ENCODE results near the gene ARID4A.
A peak's percentile ranks its signal among the peaks of the same experiment; 100 is the strongest.
"Not testable (repeated sequence)": the region's sequence is repeated elsewhere in the genome, so short reads cannot be mapped to it uniquely, and the experiment has no call there.

The ARID4A gene, protein sequence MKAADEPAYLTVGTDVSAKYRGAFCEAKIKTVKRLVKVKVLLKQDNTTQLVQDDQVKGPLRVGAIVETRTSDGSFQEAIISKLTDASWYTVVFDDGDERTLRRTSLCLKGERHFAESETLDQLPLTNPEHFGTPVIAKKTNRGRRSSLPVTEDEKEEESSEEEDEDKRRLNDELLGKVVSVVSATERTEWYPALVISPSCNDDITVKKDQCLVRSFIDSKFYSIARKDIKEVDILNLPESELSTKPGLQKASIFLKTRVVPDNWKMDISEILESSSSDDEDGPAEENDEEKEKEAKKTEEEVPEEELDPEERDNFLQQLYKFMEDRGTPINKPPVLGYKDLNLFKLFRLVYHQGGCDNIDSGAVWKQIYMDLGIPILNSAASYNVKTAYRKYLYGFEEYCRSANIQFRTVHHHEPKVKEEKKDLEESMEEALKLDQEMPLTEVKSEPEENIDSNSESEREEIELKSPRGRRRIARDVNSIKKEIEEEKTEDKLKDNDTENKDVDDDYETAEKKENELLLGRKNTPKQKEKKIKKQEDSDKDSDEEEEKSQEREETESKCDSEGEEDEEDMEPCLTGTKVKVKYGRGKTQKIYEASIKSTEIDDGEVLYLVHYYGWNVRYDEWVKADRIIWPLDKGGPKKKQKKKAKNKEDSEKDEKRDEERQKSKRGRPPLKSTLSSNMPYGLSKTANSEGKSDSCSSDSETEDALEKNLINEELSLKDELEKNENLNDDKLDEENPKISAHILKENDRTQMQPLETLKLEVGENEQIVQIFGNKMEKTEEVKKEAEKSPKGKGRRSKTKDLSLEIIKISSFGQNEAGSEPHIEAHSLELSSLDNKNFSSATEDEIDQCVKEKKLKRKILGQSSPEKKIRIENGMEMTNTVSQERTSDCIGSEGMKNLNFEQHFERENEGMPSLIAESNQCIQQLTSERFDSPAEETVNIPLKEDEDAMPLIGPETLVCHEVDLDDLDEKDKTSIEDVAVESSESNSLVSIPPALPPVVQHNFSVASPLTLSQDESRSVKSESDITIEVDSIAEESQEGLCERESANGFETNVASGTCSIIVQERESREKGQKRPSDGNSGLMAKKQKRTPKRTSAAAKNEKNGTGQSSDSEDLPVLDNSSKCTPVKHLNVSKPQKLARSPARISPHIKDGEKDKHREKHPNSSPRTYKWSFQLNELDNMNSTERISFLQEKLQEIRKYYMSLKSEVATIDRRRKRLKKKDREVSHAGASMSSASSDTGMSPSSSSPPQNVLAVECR

DNA sequence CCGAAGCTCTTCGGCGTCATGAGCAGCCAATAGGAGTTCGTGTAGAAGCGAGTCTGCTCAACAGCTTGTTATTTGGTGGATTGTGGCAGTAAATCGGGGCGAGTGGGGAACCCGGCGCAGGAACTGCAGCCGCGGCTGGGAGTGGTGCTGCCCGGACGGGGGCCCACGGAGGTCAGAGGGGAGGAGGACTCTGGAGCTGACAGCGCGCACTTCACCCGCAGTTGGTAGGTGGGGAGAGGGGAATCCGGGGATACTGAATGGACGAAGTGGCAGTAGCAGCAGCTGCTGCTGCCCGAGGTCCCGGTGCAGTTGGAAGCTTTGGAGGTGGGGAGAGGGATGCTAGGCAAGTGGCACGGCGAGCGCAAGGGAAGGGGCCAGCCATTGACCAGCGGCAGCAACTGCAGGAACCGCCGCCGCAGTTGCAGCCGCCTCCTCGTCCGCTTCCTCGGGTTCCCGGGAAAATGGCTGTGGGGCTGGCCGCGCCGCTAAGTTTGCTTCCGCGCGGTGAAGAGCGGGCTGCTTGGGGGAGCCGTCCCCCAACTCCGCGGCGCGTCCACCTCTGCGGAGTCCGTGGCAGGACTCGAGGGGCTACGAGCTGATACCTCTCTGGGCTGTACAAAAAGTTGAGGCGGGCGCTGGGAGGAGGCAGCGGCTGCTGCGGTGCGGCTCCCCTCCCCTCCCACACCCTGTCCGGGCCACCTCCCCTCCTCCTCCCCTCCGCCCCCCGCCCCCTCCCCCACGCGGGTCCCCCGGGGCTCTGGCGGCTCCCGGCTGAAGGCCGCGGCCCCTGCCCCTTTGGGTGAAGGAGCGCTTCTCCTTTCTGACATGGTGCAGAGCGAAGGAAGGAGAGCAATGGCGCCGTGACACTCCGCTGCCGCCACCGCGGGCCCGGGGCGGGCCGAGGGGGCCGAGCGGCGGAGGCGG is at the start of gene ARID4A:
Gene ARID4A (plus strand): TSS at position 79 of the 924 bp plus-strand sequence. CDS start 1,300 bp downstream, outside the sequence.
- peak; percentile 20 for DNase-seq (ENCODE audit: low spot score)

DNA sequence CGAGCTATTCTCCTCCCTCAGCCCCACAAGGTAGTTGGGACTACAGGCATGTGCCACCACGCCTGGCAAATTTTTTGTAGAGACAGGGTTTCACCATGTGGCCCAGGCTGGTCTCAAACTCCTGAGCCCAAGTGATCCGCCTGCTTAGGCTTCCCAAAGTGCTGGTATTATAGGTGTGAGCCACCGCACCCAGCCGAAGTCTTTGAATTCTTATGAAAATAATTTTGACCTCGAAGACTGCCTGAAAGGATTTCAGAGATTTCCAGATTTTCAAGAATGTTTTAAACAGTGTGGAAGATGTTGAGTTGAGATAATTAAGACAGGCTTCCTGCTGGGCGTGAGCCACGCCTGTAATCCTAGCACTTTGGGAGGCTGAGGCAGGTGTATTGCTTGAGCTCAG is 48.7 kb upstream of the ARID4A start:
- no peak for DNase-seq (ENCODE audit: low spot score)

DNA sequence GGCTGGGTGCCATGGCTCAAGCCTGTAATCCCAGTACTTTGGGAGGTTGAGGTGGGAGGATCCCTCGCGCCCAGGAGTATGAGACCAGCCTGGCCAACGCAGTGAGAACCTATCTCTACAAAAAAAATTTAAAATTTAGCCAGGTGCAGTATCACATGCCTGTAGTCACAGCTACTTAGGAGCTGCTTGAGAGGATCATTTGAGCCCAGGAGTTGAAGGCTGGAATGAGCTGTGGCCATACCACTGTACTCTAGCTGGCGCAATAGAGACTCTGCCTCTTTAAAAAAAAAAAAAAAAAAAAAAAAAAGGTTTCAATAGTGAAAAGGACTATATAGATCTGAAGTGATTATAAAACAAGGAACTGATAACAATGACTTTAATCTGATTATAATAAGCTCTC is 40.2 kb upstream of the ARID4A start:
- no peak for DNase-seq (ENCODE audit: low spot score)

DNA sequence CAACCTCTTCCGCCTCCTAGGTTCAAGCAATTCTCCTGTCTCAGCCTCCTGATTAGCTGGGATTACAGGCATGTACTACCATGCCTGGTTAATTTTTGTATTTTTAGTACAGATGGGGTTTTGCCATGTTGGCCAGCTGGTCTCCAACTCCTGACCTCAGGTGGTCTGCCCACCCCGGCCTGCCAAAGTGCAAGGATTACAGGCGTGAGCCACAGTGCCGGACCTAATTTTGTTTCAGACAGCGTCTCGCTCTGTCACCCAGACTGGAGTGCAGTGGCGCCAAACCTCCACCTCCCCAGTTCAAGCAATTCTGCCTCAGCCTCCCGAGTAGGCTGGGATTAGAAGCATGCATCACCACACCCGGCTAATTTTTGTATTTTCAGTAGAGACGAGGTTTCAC is 36.4 kb upstream of the ARID4A start:
- not testable (repeated sequence) for DNase-seq (ENCODE audit: low spot score)

DNA sequence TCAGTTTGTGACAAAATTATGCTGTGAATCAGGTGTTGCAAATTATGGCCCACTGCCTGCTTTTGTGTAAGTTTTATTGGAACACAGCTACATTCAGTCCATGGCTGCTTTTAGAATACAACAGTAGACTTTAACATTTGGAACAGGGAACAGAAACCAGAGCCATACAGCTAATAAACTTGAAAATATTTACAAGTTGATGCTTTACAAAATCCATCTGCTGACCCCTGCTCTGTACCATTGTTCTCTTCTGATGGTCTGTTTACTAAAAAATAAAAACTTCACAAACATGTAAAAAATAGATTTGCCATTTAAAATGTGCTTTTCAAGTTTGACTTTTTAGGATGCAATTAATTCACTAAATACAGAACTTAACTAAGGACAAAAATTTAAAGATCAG is 33.0 kb upstream of the ARID4A start:
- DNase-seq (ENCODE audit: low spot score), result no peak

DNA sequence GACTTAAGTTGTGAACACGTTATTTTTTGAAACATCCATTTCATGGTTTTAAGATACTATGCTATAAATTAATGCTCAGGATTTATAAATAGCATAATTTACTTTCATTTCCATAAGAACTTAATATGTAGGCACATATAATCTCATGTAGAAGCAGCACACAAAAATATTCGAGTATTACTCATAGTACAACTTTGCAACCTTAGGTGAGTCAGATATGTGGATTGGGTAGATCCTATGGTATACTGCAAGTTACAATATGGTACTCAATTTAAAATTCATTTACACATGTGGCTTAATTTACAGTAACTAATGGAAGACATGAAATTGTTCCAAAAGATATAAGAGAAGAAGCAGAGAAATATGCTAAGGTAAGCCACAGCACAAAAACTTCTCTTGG is 27.7 kb upstream of the ARID4A start:
- no peak for DNase-seq (ENCODE audit: low spot score)

DNA sequence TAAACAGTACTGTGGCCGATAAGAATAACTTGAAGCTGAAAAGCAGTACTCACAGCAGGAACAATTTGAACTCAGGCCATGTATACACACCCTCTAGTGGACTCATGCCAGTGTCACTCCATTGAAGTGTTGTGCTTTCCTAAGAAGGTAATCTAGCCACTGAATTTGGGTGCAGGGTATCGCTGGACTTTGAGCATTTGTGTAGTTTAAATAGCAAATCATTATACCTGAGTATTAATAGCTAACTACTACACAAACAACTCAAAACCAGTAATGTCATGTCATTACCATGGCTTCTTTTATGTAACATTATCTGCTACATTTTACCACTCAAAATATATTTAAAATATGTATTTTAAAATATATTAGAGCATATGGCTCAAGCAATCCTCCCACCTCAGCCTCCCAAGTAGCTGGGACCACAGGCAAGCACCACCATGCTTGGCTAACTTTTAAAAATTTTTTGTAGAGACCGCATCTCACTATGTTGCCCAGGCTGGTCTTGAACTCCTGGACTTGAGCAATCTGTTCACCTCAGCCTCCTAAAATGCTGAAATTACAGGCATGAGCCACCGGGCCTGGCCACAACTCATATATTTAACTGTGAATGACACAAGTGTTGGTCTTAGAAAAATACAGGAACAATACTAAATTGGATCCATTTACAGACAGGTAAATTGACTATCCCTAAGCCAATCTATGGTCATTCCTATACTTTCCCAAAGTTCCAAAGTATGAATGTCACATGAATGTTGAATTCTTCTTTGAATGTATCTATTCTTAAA is 25.6 kb upstream of the ARID4A start:
- no peak for DNase-seq (ENCODE audit: low spot score)

DNA sequence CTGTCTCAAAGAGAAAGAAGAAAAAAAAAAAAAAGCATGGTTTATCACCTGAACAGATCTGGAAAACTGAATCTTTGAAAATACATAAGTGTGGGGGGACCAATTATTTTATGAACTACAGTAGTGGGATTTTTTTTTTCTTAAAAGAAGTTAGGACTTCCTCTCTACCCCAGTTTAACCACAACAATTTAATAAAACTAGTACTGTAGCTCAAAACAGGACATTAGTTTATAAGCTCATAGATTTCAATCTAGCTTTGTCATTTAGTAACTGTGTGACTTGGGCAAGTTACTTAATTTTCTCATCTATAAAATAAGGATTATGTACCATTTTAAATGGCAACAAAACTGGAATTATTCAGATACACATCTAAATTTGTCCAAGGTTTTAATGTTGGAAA is 23.5 kb upstream of the ARID4A start:
- DNase-seq (ENCODE audit: low spot score), result no peak

DNA sequence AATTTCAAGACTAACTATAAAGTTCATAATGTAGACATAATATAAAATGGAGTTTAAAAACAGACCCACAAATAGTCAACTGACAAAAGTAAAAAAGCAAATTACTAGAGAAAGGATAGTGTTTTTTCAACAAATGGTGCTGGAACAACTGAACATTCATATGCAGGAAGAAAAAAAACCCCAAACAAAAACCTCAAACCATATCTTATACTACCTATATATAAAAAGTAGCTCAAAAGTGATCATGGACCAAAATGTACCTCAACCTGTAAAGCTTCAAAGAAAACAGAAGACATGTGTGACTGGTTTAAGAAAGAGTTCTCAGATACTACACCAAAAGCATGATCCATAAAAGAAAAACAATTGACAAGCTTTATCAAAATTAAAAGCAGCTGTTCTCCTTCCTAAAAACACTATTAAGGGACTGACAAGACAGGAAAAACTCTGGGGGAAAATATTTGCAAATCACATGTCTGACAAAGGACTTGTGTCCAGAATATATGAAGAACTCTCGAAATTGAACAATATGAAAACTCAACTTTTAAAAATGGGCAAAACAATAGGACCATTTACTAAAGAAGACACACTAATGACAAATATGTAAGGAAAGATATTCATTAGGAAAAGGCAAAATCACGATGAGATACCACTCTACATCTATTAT is 22.7 kb upstream of the ARID4A start:
- DNase-seq (ENCODE audit: low spot score), result no peak

DNA sequence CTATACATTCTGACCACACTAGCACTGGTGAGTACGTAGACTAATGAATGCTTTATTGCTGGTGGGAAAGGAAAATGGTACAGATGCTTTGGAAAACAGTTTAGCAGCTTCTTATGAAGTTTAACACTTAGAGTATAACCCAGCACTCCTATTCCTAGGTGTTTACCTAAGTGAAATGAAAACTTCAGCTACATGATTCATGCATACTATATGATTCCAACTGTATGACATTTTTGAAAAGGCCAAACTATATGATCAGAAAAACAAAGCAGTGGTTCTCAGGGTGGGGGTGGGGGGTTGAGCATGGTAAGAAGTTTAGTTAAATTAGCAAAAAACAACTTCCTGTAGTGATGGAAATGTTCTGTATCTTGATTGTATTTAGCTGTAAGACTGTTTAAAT is 22.1 kb upstream of the ARID4A start:
- DNase-seq (ENCODE audit: low spot score), result no peak

DNA sequence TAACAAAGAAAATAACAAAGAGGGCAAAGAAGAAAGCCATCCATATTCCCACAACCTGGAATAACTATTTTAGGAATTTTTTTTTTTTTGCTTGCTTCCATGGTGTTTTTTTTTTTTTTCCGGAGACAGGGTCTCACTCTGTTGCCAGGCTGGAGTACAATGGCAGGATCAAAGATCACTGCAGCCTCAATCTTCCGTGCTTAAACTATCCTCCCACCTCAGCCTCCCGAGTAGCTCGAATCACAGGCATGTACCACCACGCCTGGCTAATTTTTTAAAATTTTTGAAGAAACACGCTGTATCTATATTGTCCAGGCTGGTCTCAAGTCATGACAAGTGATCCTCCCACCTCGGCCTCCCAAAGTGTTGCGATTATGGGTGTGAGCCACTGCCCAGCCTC is 20.2 kb upstream of the ARID4A start:
- DNase-seq (ENCODE audit: low spot score), result no peak

DNA sequence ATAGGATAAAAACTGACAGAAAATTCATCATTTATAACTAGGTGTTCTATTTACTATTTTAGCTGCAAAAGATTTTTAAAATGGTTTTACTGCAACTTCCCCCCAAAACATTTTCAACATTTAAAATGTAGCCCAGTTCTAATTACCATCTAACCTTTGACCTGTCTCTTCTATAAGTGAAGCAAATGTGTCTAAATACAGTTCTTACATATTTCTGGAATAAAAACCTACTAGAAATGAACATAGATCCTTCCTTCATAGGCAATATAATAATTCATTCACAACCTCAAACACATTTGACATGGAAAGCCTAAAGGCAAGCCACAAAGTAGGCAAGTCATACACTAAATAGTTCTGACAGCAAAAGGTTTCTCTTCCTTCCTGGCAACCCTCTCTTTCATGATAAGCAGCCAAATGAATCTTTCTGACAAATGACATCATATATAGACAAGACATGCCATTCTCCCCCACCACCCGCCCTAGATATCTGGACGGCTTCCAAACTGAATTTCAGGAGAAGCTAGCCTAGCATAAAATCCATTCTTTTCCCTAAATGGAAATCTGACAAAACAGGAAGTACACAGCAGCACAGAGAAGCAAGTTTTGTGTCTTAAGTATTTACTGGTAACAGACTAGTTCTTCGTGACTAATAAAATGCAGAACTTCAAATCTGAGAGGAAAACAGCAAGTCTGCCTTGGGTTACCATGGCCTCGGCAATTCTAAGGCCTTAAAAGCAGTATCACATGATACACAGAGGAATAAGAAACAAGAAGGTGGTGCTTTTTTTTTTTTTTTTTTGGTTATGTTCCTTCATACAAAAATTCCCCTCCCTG is 17.2 kb upstream of the ARID4A start:
- DNase-seq (ENCODE audit: low spot score), result peak; percentile 50

DNA sequence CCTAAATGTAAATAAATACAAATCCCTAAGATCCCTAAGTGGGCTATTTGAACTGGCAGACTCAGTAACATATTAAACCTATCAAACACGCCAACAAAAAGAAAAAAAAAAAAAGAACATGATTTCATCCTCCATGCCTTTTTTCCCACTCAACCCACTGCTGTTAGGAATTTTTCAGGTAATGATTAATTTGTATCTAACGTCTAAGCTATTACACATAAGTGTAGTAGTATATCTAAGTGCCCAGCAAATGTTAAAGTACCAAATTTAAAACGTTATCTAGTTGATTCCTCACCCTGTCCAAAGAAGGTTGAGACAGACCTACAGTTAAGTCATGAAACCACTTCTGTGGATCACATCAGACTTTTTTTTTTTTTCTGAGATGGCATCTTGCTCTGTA is 16.4 kb upstream of the ARID4A start:
- no peak for DNase-seq (ENCODE audit: low spot score)

DNA sequence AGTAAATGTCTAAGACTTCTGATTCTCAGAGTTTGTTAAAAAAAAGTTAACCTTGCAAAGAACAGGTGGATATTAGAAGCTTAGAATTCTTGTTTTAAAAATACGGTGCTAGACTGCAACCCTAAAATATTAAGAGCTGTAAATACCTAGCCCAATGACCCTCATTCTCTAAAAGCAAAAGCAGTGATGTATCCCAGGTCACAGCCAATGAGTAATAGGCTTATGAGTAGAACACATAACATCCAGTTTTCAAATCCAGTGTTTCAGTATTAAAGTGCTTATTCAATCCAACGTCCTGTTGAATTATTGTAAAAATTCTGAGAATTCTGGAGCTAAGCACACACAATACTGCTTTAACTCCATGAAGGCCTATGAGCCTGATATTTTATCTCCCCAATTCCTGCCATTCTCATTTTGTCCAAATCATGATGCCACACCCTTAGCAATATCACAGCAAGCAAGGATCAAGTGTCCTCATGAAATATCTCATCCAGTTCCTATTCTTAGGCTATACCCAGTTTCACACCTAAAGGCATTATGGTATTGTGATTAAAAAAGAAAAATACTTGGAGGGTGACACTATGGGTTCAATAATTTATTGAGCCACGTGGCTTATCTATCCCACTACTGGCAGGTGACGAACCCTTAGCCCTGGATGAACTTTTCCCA is 15.3 kb upstream of the ARID4A start:
- DNase-seq (ENCODE audit: low spot score), result no peak

DNA sequence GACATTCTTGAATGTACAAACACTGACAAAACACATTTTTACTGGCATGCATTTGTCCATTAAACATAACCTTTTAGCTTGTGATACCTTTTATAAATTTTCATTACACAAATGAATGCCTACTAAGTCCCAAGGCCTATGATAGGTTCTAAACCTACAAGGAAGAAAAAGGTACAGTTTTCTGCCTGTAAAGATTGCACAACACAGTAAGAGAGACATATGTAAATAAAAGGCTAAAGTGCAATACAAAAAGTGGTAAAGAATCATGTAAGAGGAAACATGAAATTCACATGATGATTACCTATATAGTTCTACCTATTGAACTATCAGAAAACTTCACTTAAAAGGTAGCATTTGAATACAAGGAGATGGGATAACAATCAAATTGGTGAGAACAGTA is 14.6 kb upstream of the ARID4A start:
- no peak for DNase-seq (ENCODE audit: low spot score)

DNA sequence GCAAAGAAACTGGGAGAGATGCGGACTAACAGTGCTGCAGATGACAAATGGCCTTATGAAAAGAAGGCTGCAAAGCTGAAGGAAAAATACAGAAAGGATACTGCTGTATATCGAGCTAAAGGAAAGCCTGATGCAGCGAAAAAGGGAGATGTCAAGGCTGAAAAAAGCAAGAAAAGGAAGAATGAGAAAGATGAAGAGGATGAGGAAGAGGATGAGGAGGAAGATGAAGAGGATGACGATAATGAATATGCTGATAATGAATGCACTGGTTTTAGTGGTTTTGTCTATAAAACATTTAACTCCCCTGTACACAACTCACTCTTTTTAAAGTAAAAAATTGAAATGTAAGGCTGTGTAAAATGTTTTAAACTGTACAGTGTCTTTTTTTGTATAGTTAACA is 13.2 kb upstream of the ARID4A start:
- DNase-seq (ENCODE audit: low spot score), result no peak

DNA sequence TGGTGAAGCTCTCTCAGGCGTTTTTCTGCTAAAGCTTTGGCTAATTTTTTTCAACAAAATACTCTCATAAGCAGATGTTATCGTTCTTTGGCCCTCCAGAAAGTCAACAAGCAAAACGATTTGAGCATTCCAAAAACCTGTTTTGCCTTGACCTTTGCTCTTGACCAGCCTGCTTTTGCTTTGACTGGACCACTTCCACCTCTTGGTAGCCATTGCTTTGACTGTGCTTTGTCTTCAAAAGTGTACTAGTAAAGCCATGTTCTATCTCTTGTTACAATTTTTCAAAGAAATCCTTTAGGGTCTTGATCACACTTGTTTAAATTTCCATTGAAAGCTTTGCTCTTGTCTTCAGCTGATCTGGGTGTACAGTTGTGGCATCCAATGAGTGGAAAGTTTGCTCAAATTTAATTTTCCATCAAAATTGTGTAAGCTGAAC is 10.7 kb upstream of the ARID4A start:
- DNase-seq (ENCODE audit: low spot score), result no peak

DNA sequence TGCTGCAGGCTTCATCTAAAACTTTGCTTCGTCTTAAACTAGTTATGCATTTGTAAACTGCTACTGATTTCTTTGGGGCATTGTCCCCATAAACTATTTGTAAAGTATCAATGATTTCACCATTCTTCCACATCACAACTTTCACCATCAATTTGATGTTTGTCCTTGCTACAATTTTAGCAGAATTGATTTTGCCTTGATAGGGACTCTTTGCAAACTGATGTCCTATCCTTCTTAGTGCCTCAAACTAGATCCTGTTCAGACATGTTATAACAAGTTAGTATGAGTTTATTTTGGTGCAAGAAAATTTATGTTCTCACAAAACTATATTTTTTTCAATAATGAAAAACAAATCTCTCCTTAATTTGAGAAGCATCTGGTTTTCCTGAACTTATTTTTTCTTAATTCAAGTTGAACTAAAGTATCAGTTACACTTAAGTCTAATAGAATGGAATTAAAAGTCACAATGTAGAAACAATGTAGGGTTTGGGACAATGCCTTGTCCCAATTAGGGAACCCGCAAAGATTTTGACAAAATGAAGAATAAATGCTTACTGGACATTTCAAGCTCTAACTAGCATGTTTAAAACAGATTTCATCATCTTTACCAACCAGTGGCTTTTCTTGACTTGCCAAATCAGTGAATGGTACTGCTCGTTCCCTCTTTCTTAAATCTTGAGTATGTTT is 10.1 kb upstream of the ARID4A start:
- DNase-seq (ENCODE audit: low spot score), result no peak
